ENCODE results near the gene TFCP2. TPM values are rescaled to one million over a fixed set of nuclear protein-coding genes. Genes with fewer than 3 reads are reported as not detected.

Gene TFCP2
- total RNA-seq, 1 experiment from 2014 or later, result 52.6 TPM

DNA sequence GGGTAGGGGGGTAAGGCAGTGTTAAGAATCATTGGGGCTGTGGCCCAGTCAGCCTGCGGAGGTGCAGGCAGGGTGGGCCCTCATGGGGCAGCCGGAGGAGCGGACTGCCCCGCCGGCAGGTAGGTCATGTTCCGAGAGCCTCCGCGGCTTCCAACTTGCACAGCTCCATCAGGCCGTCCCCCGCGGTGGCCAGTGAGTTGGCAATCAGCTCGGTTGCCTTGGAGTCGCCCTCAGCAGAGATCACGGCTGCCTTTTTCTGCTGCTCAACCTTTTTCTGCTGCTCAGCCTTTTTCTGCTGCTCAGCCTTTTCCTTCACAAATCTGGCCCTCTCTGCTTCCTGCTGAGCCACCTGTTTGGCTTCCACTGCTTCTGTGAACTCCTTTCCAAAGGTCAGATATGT is 48.4 kb downstream of the TFCP2 start:
- no peak overlapping the region for H3K27ac Mint-ChIP-seq (ENCODE audit: unreplicated experiment)
- CTCF ChIA-PET, result no interaction called here
- Histone ChIP-seq H3K4me3 (ENCODE audit: low read depth, low read length) (no peak overlapping the region), H3K9me3 (no peaks in the 10 kb centered on the region), H3K36me3 (ENCODE audit: control insufficient read depth, insufficient read depth, low read length) (peaks cover 2% of the 10 kb centered on the region; the same call in 1 of the 2 replicates), H3K4me1 (peaks cover 8% of the 10 kb centered on the region), H3K27me3 (replicated peaks; ENCODE audit: control insufficient read depth, insufficient read depth, low read length) (no peaks in the 10 kb centered on the region)
- intact Hi-C loops (cut with micrococcal nuclease; ENCODE audit: unreplicated experiment), result loop anchor here (5.0 kb wide), 1 partner anchor 48 kb away; the partner anchor contains the start of gene TFCP2
- TF ChIP-seq, protein P1, sequence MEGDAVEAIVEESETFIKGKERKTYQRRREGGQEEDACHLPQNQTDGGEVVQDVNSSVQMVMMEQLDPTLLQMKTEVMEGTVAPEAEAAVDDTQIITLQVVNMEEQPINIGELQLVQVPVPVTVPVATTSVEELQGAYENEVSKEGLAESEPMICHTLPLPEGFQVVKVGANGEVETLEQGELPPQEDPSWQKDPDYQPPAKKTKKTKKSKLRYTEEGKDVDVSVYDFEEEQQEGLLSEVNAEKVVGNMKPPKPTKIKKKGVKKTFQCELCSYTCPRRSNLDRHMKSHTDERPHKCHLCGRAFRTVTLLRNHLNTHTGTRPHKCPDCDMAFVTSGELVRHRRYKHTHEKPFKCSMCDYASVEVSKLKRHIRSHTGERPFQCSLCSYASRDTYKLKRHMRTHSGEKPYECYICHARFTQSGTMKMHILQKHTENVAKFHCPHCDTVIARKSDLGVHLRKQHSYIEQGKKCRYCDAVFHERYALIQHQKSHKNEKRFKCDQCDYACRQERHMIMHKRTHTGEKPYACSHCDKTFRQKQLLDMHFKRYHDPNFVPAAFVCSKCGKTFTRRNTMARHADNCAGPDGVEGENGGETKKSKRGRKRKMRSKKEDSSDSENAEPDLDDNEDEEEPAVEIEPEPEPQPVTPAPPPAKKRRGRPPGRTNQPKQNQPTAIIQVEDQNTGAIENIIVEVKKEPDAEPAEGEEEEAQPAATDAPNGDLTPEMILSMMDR (IDR thresholded peaks at IDR 0.05; ENCODE audit: insufficient read depth in 1 of 2, low read depth in 1 of 2, low read length in 1 of 2, severe bottlenecking in 1 of 2, unreplicated experiment in 1 of 2), result no peak
- H3K36me3 Mint-ChIP-seq (ENCODE audit: insufficient read depth, unreplicated experiment), result peaks cover 24% of the 10 kb centered on the region
- H3K4me3 Mint-ChIP-seq (ENCODE audit: unreplicated experiment), result no peak overlapping the region
- H3K27me3 Mint-ChIP-seq (ENCODE audit: insufficient read depth, unreplicated experiment), result no peaks in the 10 kb centered on the region
- no peaks in the 10 kb centered on the region for H3K9me3 Mint-ChIP-seq (ENCODE audit: unreplicated experiment)
- no TSS peak for BruUV-seq (replicated peaks)
- POLR2A ChIA-PET, result no interaction called here
- H3K4me1 Mint-ChIP-seq (ENCODE audit: low read depth, unreplicated experiment), result no peaks in the 10 kb centered on the region
- DNase-seq, result no peak

DNA sequence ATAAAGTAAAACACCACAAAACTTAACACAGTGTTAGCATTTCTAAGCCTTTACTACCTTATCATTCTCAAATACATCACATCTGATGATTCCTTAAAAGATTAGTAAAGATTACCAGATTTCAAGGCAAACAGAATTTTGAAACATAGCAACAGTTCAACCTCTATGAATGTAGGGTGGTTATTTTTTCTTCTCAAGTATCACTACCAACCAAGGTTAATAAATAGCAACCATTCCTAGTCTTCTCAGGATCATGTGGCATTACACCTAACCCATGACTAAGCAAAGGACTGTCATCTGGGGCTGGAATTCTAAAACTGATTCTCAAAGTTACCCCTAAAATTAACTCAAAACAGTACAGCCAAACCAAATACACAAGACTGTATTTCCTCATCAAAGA is 50.1 kb downstream of the TFCP2 start:
- TF ChIP-seq, protein P1 (IDR thresholded peaks at IDR 0.05; ENCODE audit: insufficient read depth in 1 of 2, low read depth in 1 of 2, low read length in 1 of 2, severe bottlenecking in 1 of 2, unreplicated experiment in 1 of 2), result no peak
- no TSS peak for BruUV-seq (replicated peaks)
- peaks cover 22% of the 10 kb centered on the region for H3K36me3 Mint-ChIP-seq (ENCODE audit: insufficient read depth, unreplicated experiment)
- no peak overlapping the region for H3K27ac Mint-ChIP-seq (ENCODE audit: unreplicated experiment)
- no peak for DNase-seq
- POLR2A ChIA-PET, result no interaction called here
- H3K27me3 Mint-ChIP-seq (ENCODE audit: insufficient read depth, unreplicated experiment), result no peaks in the 10 kb centered on the region
- CTCF ChIA-PET, result no interaction called here
- no peaks in the 10 kb centered on the region for H3K27me3 ChIP-seq (replicated peaks; ENCODE audit: control insufficient read depth, insufficient read depth, low read length)
- intact Hi-C loops (cut with micrococcal nuclease; ENCODE audit: unreplicated experiment), result loop anchor here (5.0 kb wide), 1 partner anchor 49 kb away; the partner anchor contains the start of gene TFCP2
- H3K4me3 ChIP-seq (ENCODE audit: low read depth, low read length), result no peak overlapping the region
- no peaks in the 10 kb centered on the region for H3K9me3 Mint-ChIP-seq (ENCODE audit: unreplicated experiment)
- no peaks in the 10 kb centered on the region for H3K4me1 Mint-ChIP-seq (ENCODE audit: low read depth, unreplicated experiment)
- H3K9me3 ChIP-seq, result no peaks in the 10 kb centered on the region
- peaks cover 2% of the 10 kb centered on the region; the same call in 1 of the 2 replicates for H3K36me3 ChIP-seq (ENCODE audit: control insufficient read depth, insufficient read depth, low read length)
- H3K4me3 Mint-ChIP-seq (ENCODE audit: unreplicated experiment), result no peak overlapping the region
- H3K4me1 ChIP-seq, result peaks cover 8% of the 10 kb centered on the region

DNA sequence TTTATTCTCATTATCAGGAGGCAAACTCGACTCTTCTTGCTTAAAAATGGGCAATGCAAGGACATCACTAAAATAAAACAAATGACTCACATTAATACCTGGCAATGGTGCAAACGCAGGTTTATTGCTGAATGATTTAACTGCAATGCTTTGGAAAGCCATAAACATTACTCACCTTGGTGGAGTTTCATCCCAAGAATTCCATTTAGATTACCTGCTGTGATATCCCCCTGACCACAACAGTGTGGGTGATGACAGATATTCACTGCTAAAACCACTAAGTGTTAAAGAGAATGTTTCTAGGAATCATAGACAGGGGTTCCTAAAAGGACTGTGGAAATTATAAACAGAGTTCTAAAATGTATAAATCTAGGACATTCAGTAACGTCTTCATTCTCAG is 54.2 kb downstream of the TFCP2 start:
- Mint-ChIP-seq H3K27ac (ENCODE audit: unreplicated experiment) (no peak overlapping the region), H3K36me3 (ENCODE audit: insufficient read depth, unreplicated experiment) (peaks cover 38% of the 10 kb centered on the region), H3K9me3 (ENCODE audit: unreplicated experiment) (no peaks in the 10 kb centered on the region), H3K4me3 (ENCODE audit: unreplicated experiment) (no peak overlapping the region), H3K27me3 (ENCODE audit: insufficient read depth, unreplicated experiment) (no peaks in the 10 kb centered on the region), H3K4me1 (ENCODE audit: low read depth, unreplicated experiment) (no peaks in the 10 kb centered on the region)
- CTCF ChIA-PET, result no interaction called here
- no peaks in the 10 kb centered on the region for H3K27me3 ChIP-seq (replicated peaks; ENCODE audit: control insufficient read depth, insufficient read depth, low read length)
- intact Hi-C loops (cut with micrococcal nuclease; ENCODE audit: unreplicated experiment), result no loop called here
- BruUV-seq (replicated peaks), result no TSS peak
- no peak overlapping the region for H3K4me3 ChIP-seq (ENCODE audit: low read depth, low read length)
- TF ChIP-seq, protein P1 (IDR thresholded peaks at IDR 0.05; ENCODE audit: insufficient read depth in 1 of 2, low read depth in 1 of 2, low read length in 1 of 2, severe bottlenecking in 1 of 2, unreplicated experiment in 1 of 2), result no peak
- DNase-seq, result no peak
- no peaks in the 10 kb centered on the region for H3K36me3 ChIP-seq (ENCODE audit: control insufficient read depth, insufficient read depth, low read length)
- H3K4me1 ChIP-seq, result peaks cover 8% of the 10 kb centered on the region
- no peaks in the 10 kb centered on the region for H3K9me3 ChIP-seq
- POLR2A ChIA-PET, result no interaction called here
